Chondrocyte (in vitro differentiated cells): ENCODE data around the gene PCNA. TPM values are rescaled to one million over a fixed set of nuclear protein-coding genes. Genes with fewer than 3 reads are reported as not detected.

Experiments used
- DNase-seq: peaks from one replicate; pipeline ENCODE4 v3.0.0; 2021; ENCODE audit warnings: mixed read lengths, low spot score
- H3K27ac Mint-ChIP-seq: one replicate; pipeline ENCODE4 v1.8.0; 2021; ENCODE audit warnings: mild to moderate bottlenecking, moderate library complexity, mixed read lengths; ENCODE audit not compliant: unreplicated experiment
- H3K27me3 Mint-ChIP-seq: 2 replicates; pipeline ENCODE4 v1.8.0; 2021; ENCODE audit warnings: low read depth, mixed read lengths
- H3K36me3 Mint-ChIP-seq: 2 replicates; pipeline ENCODE4 v1.8.0; 2021; ENCODE audit warnings: low read depth, mixed read lengths
- H3K4me1 Mint-ChIP-seq: 2 replicates; pipeline ENCODE4 v1.8.0; 2021; ENCODE audit warnings: low read depth, mild to moderate bottlenecking, mixed read lengths
- H3K4me3 Mint-ChIP-seq: one replicate; pipeline ENCODE4 v1.8.0; 2021; ENCODE audit warnings: mild to moderate bottlenecking, moderate library complexity, mixed read lengths; ENCODE audit not compliant: unreplicated experiment
- H3K9me3 Mint-ChIP-seq: 2 replicates; pipeline ENCODE4 v1.8.0; 2021; ENCODE audit warnings: low read depth, mixed read lengths
- CTCF ChIP-seq: fragments of 200-600 bp; sonication (generic); IDR thresholded peaks from 2 replicates; pipeline ENCODE4 v1.5.0; 2021; ENCODE audit warnings: antibody characterized with exemption, mild to moderate bottlenecking, moderate library complexity
- total RNA-seq: library from RNA; stranded (reverse); gene quantifications from 3 replicates; pipeline ENCODE4 v1.2.1, GENCODE V29; 2021

PCNA gene
- total RNA-seq, 1 donor from 2014 or later = 46.3 TPM

- TF ChIP-seq CTCF = no peak
- Mint-ChIP-seq H3K9me3 (no peaks in the 10 kb centered on the region), H3K27me3 (no peaks in the 10 kb centered on the region), H3K4me1 (peaks cover 3% of the 10 kb centered on the region), H3K27ac (no peak overlapping the region), H3K4me3 (no peak overlapping the region), H3K36me3 (peaks cover 17% of the 10 kb centered on the region)
- DNase-seq = no peak
Observed at GRCh38 chr20:5096463-5096862, 23.3 kb downstream of the PCNA start.

GRCh38 chr20:5095931-5096330, 23.8 kb downstream of the PCNA start:
- TF ChIP-seq CTCF = no peak
- H3K27ac Mint-ChIP-seq = no peak overlapping the region
- no peaks in the 10 kb centered on the region for H3K9me3 Mint-ChIP-seq
- H3K4me3 Mint-ChIP-seq = no peak overlapping the region
- peaks cover 17% of the 10 kb centered on the region for H3K36me3 Mint-ChIP-seq
- H3K27me3 Mint-ChIP-seq = no peaks in the 10 kb centered on the region
- DNase-seq = no peak
- H3K4me1 Mint-ChIP-seq = peaks cover 3% of the 10 kb centered on the region

DNA sequence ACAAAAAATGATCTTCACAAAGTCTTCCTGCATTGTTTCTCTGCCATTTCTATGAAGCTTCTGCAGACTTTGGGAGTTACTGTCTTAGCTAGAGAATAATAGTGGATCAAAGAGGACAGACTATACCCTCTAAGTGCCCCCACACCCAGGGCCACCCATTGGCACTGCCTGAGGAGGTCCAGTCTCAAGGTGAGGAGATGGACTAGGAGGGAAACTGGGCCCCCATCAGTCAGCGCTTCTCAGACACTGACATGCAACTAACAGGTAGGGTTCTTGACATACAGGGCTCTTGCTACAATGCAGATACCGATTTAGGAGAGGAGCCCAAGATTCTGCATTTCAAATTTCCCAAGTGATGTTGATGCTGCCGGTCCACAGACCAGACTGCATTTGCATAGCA, 24.3 kb downstream of the PCNA start:
- Mint-ChIP-seq H3K27me3 (no peaks in the 10 kb centered on the region), H3K36me3 (peaks cover 14% of the 10 kb centered on the region), H3K9me3 (no peaks in the 10 kb centered on the region), H3K27ac (no peak overlapping the region), H3K4me1 (peaks cover under 1% of the 10 kb centered on the region), H3K4me3 (no peak overlapping the region)
- DNase-seq = no peak
- TF ChIP-seq CTCF = no peak

GRCh38 chr20:5092765-5093339, 26.9 kb downstream of the PCNA start:
- no peak for DNase-seq
- H3K36me3 Mint-ChIP-seq = peaks cover 8% of the 10 kb centered on the region
- H3K27ac Mint-ChIP-seq = no peak overlapping the region
- no peak overlapping the region for H3K4me3 Mint-ChIP-seq
- TF ChIP-seq CTCF = no peak
- H3K9me3 Mint-ChIP-seq = no peaks in the 10 kb centered on the region
- H3K4me1 Mint-ChIP-seq = no peaks in the 10 kb centered on the region
- no peaks in the 10 kb centered on the region for H3K27me3 Mint-ChIP-seq

GRCh38 chr20:5091902-5092301, 27.9 kb downstream of the PCNA start:
- no peak overlapping the region for H3K4me3 Mint-ChIP-seq
- H3K9me3 Mint-ChIP-seq = no peaks in the 10 kb centered on the region
- no peaks in the 10 kb centered on the region for H3K27me3 Mint-ChIP-seq
- H3K27ac Mint-ChIP-seq = no peak overlapping the region
- no peak for DNase-seq
- no peak for TF ChIP-seq CTCF
- H3K4me1 Mint-ChIP-seq = no peaks in the 10 kb centered on the region
- peaks cover 8% of the 10 kb centered on the region for H3K36me3 Mint-ChIP-seq
